ENCODE data around the gene WBP1. TPM values are rescaled to one million over a fixed set of nuclear protein-coding genes. Genes with fewer than 3 reads are reported as not detected.
A peak's percentile ranks its signal among the peaks of the same experiment; 100 is the strongest.

Gene WBP1
- total and polyA plus RNA-seq, 10 of the 15 experiments (the other 5 are each of a cell fraction or from before 2014, with no cell fraction given) = 4.2 to 76.8 (median 43.8) TPM

DNA sequence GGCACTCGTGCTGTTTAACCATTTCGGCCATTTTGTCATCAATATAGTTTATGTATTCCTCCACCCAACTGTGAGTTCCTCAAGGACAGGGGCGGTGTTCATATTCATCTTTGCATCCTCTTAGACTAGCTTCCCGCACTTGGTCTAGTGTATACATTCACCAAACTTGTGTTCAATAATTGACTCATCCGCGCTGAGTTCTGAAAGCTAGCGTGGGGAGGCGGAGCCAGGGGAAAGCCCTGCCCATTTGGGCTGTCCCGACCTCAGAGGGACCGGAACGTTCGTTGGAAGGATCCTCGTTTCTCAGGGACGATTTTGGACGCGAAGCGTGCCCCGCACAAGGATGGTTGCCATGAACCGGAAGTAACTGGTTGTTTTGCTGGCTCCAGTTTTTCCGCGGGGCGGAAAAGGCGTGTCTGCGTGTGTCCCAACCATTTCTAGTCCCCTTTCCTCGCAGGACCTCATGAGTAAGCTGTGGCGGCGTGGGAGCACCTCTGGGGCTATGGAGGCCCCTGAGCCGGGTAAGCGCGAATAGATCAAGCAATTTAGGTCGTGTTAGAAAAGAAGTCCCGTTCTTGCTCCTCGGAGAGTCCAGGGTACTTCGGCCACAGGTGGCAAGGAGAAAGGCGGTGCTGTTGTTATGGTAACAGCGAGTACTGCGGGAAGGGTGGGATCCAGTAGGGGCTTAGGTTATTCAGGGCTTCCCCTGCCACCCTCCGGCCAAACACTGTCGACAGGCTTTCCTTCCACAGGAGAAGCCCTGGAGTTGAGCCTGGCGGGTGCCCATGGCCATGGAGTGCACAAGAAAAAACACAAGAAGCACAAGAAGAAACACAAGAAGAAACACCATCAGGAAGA, 3.4 kb upstream of the WBP1 start, which contains the start of gene INO80B (continued):
- TF ChIP-seq, protein P1, sequence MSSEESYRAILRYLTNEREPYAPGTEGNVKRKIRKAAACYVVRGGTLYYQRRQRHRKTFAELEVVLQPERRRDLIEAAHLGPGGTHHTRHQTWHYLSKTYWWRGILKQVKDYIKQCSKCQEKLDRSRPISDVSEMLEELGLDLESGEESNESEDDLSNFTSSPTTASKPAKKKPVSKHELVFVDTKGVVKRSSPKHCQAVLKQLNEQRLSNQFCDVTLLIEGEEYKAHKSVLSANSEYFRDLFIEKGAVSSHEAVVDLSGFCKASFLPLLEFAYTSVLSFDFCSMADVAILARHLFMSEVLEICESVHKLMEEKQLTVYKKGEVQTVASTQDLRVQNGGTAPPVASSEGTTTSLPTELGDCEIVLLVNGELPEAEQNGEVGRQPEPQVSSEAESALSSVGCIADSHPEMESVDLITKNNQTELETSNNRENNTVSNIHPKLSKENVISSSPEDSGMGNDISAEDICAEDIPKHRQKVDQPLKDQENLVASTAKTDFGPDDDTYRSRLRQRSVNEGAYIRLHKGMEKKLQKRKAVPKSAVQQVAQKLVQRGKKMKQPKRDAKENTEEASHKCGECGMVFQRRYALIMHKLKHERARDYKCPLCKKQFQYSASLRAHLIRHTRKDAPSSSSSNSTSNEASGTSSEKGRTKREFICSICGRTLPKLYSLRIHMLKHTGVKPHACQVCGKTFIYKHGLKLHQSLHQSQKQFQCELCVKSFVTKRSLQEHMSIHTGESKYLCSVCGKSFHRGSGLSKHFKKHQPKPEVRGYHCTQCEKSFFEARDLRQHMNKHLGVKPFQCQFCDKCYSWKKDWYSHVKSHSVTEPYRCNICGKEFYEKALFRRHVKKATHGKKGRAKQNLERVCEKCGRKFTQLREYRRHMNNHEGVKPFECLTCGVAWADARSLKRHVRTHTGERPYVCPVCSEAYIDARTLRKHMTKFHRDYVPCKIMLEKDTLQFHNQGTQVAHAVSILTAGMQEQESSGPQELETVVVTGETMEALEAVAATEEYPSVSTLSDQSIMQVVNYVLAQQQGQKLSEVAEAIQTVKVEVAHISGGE (CRISPR knock-in tag; IDR thresholded peaks at IDR 0.05) = peak; percentile 94
- TF ChIP-seq, protein P2, sequence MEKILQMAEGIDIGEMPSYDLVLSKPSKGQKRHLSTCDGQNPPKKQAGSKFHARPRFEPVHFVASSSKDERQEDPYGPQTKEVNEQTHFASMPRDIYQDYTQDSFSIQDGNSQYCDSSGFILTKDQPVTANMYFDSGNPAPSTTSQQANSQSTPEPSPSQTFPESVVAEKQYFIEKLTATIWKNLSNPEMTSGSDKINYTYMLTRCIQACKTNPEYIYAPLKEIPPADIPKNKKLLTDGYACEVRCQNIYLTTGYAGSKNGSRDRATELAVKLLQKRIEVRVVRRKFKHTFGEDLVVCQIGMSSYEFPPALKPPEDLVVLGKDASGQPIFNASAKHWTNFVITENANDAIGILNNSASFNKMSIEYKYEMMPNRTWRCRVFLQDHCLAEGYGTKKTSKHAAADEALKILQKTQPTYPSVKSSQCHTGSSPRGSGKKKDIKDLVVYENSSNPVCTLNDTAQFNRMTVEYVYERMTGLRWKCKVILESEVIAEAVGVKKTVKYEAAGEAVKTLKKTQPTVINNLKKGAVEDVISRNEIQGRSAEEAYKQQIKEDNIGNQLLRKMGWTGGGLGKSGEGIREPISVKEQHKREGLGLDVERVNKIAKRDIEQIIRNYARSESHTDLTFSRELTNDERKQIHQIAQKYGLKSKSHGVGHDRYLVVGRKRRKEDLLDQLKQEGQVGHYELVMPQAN (conservative IDR thresholded peaks at IDR 0.05) = peak; percentile 95
- no peak for TF ChIP-seq CHD4 (IDR thresholded peaks at IDR 0.05)
- 0 out of 2 replicates have a peak, but pooled peaks have one; percentile 72 for TF ChIP-seq SREBF1 (IDR thresholded peaks at IDR 0.05; ENCODE audit: low read length)
- TF ChIP-seq ESRRA (IDR thresholded peaks at IDR 0.05; ENCODE audit: low read length) = peak; percentile 66; the same call in 1 of the 2 replicates
- TF ChIP-seq CBFB (IDR thresholded peaks at IDR 0.05; ENCODE audit: low read depth) = peak; percentile 49; the same call in 1 of the 2 replicates
- no peak for TF ChIP-seq SUPT20H (IDR thresholded peaks at IDR 0.05; ENCODE audit: borderline replicate concordance, control insufficient read depth, low read depth, low read length)
